HepG2 (cell line): ENCODE results near the gene EYA2. TPM values are rescaled to one million over a fixed set of nuclear protein-coding genes. Genes with fewer than 3 reads are reported as not detected.

Source experiments
- ATAC-seq: fragments of 200-7000 bp; cut with Tn5 transposase; 3 replicates; pipeline ENCODE4 v1.9.1; 2020; ENCODE audit warnings: mild to moderate bottlenecking, moderate library complexity
- BruUV-seq: library from RNA; stranded (reverse); fragments of 400-500 nt; replicated peaks from 2 replicates; lab custom pipeline; 2021; lab: Mats Ljungman, UMichigan
- CTCF ChIA-PET: fragments of 300-600 bp; formaldehyde crosslinking; extraction: SDS; loops from one replicate; lab custom pipeline; 2021; ENCODE audit warnings: low total read pairs, inconsistent platforms, low intra/inter-chr PET ratio; lab: Yijun Ruan, JAX
- POLR2A ChIA-PET: fragments of 350-600 bp; sonication (Branson Sonifier 250); formaldehyde crosslinking; loops from one replicate; lab custom pipeline; 2020; ENCODE audit warnings: antibody characterized with exemption, inconsistent platforms; lab: Yijun Ruan, JAX
- DNase-seq: peaks from one replicate; pipeline ENCODE4 v3.0.0-alpha.2; 2015; ENCODE audit warnings: low spot score
- FAIRE-seq: peaks from 3 replicates; lab custom pipeline; 2011; peaks lifted over from hg19 to GRCh38; lab: Jason Lieb, UNC
- H2AFZ ChIP-seq: one replicate; pipeline ENCODE4 v1.6.1; 2011; ENCODE audit warnings: low read length, inconsistent platforms
- H3K27ac ChIP-seq: fragments of 300-600 bp; 3 replicates; pipeline ENCODE4 v1.8.0; 2011; ENCODE audit warnings: mixed run types, mild to moderate bottlenecking, mixed read lengths, low read length, inconsistent platforms; ENCODE audit not compliant: insufficient read depth; ENCODE audit errors: extremely low read length
- H3K27me3 ChIP-seq, 2 experiments: fragments of 200-600 bp in 1 of 2; 2 replicates in 1 of 2; 3 replicates in 1 of 2; pipeline versions ENCODE4 v1.6.0 to v1.8.0; 2011; ENCODE audit warnings: low read length in 2 of 2, mild to moderate bottlenecking in 2 of 2, moderate library complexity in 2 of 2, inconsistent platforms in 1 of 2; ENCODE audit not compliant: insufficient read depth in 2 of 2, control insufficient read depth in 1 of 2
- H3K36me3 ChIP-seq, 2 experiments: fragments of 200-600 bp in 1 of 2; replicated peaks in 1 of 2; 2 replicates in 1 of 2; 3 replicates in 1 of 2; pipeline versions ENCODE4 v1.5.1 to v1.8.0; 2011; ENCODE audit warnings: low read length in 2 of 2, inconsistent platforms in 1 of 2; ENCODE audit not compliant: insufficient read depth in 2 of 2, control insufficient read depth in 1 of 2
- H3K4me1 ChIP-seq: 2 replicates; pipeline ENCODE4 v1.5.1; 2012; ENCODE audit warnings: low read length, inconsistent platforms; ENCODE audit not compliant: insufficient read depth
- H3K4me2 ChIP-seq: 2 replicates; pipeline ENCODE4 v1.6.0; 2011; ENCODE audit warnings: low read depth, low read length, inconsistent platforms
- H3K4me3 ChIP-seq, 3 experiments: fragments of 200-600 bp in 1 of 3; sonication (generic), shearing (Covaris generic) in 1 of 3; replicated peaks in 1 of 3; 2 replicates each; pipeline ENCODE4 v1.5.1; 2011 to 2016; ENCODE audit warnings: low read length in 3 of 3, inconsistent platforms in 2 of 3, low read depth in 2 of 3, mild to moderate bottlenecking in 2 of 3, control low read depth in 1 of 3, mixed read lengths in 1 of 3; ENCODE audit not compliant: insufficient read depth in 1 of 3
- H3K79me2 ChIP-seq: one replicate; pipeline ENCODE4 v1.6.1; 2011; ENCODE audit warnings: low read length, inconsistent platforms; ENCODE audit not compliant: insufficient read depth
- H3K9ac ChIP-seq: 2 replicates; pipeline ENCODE4 v1.6.0; 2011; ENCODE audit warnings: mild to moderate bottlenecking, low read depth, low read length, inconsistent platforms; ENCODE audit not compliant: insufficient read depth
- H3K9me3 ChIP-seq: 2 replicates; pipeline ENCODE4 v1.5.1; 2012; ENCODE audit warnings: mild to moderate bottlenecking, low read length
- H4K20me1 ChIP-seq: 2 replicates; pipeline ENCODE4 v1.6.0; 2011; ENCODE audit warnings: inconsistent platforms, mild to moderate bottlenecking, low read length, moderate library complexity; ENCODE audit not compliant: insufficient read depth
- HINFP ChIP-seq: sonication (generic); formaldehyde crosslinking; IDR thresholded peaks from 2 replicates; pipeline ENCODE4 v1.4.0; 2020; ENCODE audit warnings: low read depth, mild to moderate bottlenecking, missing genetic modification reagents
- HOXD1 ChIP-seq: sonication (generic); formaldehyde crosslinking; IDR thresholded peaks from 2 replicates; pipeline ENCODE4 v1.5.0; 2020; ENCODE audit warnings: missing genetic modification reagents
- KIAA2018 ChIP-seq: sonication (generic); formaldehyde crosslinking; IDR thresholded peaks from 2 replicates; pipeline ENCODE4 v1.5.0; 2020; ENCODE audit warnings: mild to moderate bottlenecking, missing genetic modification reagents, borderline replicate concordance
- KLF9 ChIP-seq: IDR thresholded peaks from 2 replicates; pipeline ENCODE4 v1.6.1; 2016; ENCODE audit warnings: low read depth
- LRRFIP1 ChIP-seq: sonication (generic); formaldehyde crosslinking; conservative IDR thresholded peaks from 2 replicates; pipeline ENCODE4 v1.4.0; 2020; ENCODE audit warnings: missing genetic modification reagents
- MAFK ChIP-seq, 2 experiments: IDR thresholded peaks in 1 of 2; conservative IDR thresholded peaks in 1 of 2; 2 replicates each; pipeline ENCODE4 v1.6.1; 2011; ENCODE audit warnings: improper control_type of control experiment in 2 of 2, low read length in 2 of 2
- STAT6 ChIP-seq: sonication (generic); formaldehyde crosslinking; IDR thresholded peaks from 2 replicates; pipeline ENCODE4 v1.4.0; 2020; ENCODE audit warnings: missing genetic modification reagents, mild to moderate bottlenecking, borderline replicate concordance
- WGBS: methylation state at CpG from one replicate; pipeline ENCODE4 v1.1.6; 2017; ENCODE audit warnings: low lambda C conversion rate; 5-methylcytosine and 5-hydroxymethylcytosine counted together
- in situ Hi-C: cut with HindIII; loops from 2 replicates; pipeline ENCODE4 v1.10.0; 2017; ENCODE audit warnings: low pct_unique_long_range_greater_than_20kb; ENCODE audit not compliant: extremely low pct_ligation_motif_present
- intact Hi-C: fragments of 100-400 bp; cut with micrococcal nuclease; formaldehyde crosslinking; loops from one replicate; pipeline ENCODE4 v1.10.0; 2022; ENCODE audit not compliant: unreplicated experiment
- polyA plus RNA-seq, 8 experiments: library from polyadenylated mRNA; depleted of rRNA in 3 of 8; stranded (reverse) in 7 of 8; unstranded in 1 of 8; fragments of >200 nt; fragmentation: Illumina TruSeq in 4 of 8; extraction: Trizol in 4 of 8; gene quantifications; 2 replicates each; pipeline versions ENCODE4 v1.2.1 to v1.2.3, GENCODE V29; 2011 to 2016; ENCODE audit warnings: low read depth in 4 of 8, missing spikeins in 1 of 8, mixed read lengths in 1 of 8; ENCODE audit not compliant: insufficient read depth in 1 of 8
- total RNA-seq, 5 experiments: library from RNA; depleted of rRNA; stranded (reverse); fragments of >200 nt; fragmentation: Illumina TruSeq; extraction: Trizol; gene quantifications; 2 replicates each; pipeline ENCODE4 v1.2.3, GENCODE V29; 2016; ENCODE audit warnings: low read depth in 1 of 5

EYA2 gene
- total and polyA plus RNA-seq, 2 of the 13 experiments (the other 11 are each of a cell fraction or from before 2014, with no cell fraction given): not detected

- CTCF ChIA-PET: no interaction called here
- WGBS: 1% methylated on average over 2 of the region's 2 CpGs
- no peak for ATAC-seq
Measured at GRCh38 chr20:47102629-47103028, 208.0 kb downstream of the EYA2 start.

More at GRCh38 chr20:47102629-47103028, 208.0 kb downstream of the EYA2 start:
- Histone ChIP-seq H3K9me3 (no peaks in the 10 kb centered on the region), H2AFZ (no peak overlapping the region), H3K27me3 (peaks cover 4 to 14% of the 10 kb centered on the region in 2 experiments; a peak in 4 of 5 replicates), H3K4me1 (no peaks in the 10 kb centered on the region), H3K27ac (no peak overlapping the region), H3K79me2 (no peaks in the 10 kb centered on the region), H3K4me3 (no peak overlapping the region), H3K4me2 (no peak overlapping the region), H3K36me3 (no peaks in the 10 kb centered on the region), H3K9ac (no peak overlapping the region), H4K20me1 (no peaks in the 10 kb centered on the region)
- FAIRE-seq (no peak), DNase-seq (no peak)
- no TSS peak for BruUV-seq
- in situ Hi-C loops (no loop called here), intact Hi-C loops (no loop called here)
- TF ChIP-seq LRRFIP1 (CRISPR knock-in tag): no peak
- TF ChIP-seq HINFP (CRISPR knock-in tag): no peak
- no peak for TF ChIP-seq HOXD1 (CRISPR knock-in tag)
- TF ChIP-seq KIAA2018 (CRISPR knock-in tag): no peak
- no peak for TF ChIP-seq STAT6
- no peak for TF ChIP-seq MAFK (conservative IDR thresholded peaks at IDR 0.05 in 1 of 2, IDR thresholded peaks at IDR 0.05 in 1 of 2; ENCODE audit: low read length in 2 of 2)
- no peak for TF ChIP-seq KLF9
- POLR2A ChIA-PET: no interaction called here
